ENCODE data around the gene GMDS.

The GMDS gene

DNA sequence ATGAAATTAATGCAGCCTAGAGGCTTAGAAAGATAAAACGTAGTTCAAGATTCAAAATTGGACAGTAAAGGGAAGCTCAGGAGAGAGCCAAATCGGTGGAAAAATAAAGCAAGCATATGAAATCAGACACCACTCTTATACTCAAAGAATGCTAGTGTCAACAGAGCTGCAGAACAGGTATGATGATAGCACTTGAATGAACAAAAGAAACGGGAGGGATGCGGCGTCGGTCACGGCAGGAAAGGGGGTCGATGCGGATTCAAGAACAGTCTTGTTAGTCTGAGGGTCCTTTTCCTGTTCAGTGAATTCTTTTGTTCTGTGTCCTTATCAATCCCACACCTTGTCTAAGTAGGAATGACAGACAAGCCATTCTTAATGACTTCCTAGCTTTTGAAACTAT is 521.3 kb downstream of the GMDS start:
- peak; percentile 95 for DNase-seq

DNA sequence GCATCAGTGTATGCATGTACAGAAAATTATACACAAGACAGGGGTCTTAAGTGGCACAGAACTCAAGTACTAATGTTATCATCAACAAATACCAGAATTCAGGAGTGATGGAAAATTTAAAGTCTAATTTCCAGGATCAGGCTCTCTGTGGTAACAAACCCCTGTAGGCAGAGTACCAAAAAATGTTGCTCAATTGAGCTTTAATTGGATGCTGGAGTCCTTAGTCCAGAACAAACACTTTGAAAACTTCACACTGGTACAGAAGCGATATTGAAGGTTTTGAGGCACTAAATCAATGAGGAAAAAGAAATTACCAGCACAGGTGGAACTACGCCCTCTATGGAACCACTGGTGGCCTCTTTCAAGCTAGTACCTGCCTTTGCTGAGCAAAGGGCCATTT is 522.6 kb downstream of the GMDS start:
- DNase-seq = no peak

DNA sequence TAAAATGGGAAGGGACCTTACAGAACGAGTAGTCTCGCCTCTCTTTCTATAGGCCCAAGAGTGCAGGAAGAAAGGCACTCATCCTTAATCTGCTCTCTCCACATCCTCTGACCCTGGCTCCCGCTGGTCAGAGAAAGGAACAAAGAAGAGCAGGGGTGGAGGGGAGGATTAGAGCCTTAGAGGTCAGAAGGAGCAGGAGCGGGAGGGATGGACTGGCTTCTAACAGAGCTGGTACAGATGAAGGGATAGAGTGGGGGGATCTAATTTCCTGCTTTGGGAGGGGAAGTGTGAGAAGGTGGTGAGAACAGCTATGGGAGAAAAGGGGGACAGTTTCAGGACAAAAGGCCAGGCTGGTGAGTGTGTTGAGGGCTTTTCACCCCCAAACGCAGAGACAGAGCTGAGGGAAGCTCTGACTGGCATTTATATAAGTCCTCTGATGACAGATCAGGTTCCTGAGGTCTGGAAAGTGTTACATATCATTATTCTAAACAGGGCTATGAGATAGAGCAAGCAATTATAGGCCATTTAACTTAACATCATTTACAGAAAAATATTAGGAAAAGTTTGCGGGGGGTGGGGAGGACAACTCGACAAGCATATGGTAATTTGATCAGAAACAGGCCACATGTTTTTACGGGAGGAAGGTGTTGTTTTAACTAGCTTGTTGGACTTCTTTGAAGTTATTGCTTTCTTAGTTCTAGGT is 524.6 kb downstream of the GMDS start:
- DNase-seq = no peak

DNA sequence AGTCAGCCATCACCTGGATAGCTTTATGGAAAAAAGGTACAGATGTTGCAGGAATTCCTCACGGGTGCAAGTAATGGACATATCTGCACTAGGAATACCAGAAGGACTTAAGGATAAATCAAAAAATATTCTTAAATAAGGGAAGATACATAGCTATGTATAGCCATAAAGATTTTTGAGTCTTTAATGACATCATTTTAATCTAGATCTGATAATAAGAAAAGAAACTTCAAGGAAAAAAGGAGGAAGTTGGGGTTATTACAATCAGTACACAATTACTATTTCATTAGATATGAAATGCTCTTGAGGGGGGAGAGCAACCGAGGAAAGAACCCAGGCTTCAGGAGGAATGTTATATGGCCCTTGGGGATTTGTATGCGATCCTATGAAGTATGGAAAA is 525.5 kb downstream of the GMDS start:
- DNase-seq = no peak

DNA sequence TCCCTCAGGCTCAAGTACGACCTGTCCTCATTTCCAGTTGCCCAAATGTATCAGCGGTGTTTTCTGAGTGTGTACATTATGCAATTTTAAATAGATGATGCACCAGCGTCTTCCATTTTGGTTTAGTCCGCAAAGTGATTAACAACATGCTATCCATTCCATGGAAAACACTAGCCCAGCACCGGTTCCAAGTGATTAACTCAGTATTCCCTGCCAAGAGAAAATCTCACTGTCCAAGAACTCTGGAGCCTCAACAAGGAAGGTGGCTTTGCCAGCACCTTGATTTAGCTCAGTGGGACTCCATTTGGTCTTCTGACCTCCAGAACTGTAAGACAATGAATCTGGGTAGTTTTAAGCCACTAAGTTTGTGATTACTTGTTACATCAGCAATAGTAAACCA is 528.5 kb downstream of the GMDS start:
- DNase-seq = no peak

DNA sequence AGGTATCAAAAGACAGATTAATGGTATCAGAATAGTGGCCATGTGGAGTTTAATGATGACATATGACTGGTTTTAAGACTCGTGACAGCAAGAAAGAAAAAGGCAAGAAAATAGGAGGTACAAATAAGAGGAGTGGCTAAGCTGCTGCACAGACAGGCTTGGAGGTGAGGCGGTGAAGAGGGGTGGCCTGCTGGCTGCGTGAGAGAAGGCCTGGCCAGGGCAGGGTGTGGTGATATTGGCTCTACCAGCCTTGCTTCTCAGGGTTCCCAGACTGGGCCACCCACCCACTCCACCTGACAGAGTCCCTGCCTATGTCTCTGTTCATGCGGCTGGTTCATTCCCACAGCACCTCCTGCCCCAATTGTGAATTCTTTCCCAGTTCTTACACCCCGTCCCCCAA is 529.0 kb downstream of the GMDS start:
- DNase-seq = no peak

DNA sequence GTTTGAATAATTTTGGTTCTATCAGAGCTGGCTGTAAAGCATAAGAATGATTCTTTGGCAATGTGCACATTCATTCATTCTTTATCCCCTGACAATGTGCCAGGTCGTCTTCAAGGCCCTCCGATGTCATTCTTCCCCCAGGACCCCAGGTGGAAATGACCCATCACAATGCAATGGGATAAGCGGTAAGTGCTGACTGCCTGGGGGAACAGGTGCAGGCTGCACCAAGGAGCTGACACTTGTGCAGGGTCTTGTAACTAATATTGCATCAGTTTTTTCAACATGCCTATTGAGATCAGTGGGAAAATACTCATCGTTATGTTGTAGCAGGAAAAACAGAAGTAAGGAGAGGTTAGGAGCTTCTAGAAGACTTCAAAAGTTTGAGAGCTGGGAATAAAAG is 530.1 kb downstream of the GMDS start:
- DNase-seq = no peak

DNA sequence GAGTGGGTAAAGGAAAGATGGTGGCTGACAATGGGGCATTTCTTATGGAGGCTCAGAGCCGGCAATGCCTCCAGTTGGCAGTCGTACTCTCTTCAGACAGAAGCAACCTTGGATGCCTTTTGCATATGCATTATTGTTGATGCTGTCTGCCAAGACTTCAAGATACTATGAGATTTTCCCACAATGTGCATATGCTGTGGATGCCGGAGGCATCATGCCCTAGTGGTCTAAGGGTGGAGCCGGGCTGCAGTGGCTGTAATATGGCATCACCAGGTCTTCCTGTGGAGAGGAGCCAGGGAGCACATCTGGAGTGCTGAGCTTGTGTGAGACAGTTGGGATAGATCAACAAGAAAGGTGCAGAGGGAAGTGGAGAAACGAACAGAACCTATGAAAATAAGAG is 530.8 kb downstream of the GMDS start:
- DNase-seq = no peak

DNA sequence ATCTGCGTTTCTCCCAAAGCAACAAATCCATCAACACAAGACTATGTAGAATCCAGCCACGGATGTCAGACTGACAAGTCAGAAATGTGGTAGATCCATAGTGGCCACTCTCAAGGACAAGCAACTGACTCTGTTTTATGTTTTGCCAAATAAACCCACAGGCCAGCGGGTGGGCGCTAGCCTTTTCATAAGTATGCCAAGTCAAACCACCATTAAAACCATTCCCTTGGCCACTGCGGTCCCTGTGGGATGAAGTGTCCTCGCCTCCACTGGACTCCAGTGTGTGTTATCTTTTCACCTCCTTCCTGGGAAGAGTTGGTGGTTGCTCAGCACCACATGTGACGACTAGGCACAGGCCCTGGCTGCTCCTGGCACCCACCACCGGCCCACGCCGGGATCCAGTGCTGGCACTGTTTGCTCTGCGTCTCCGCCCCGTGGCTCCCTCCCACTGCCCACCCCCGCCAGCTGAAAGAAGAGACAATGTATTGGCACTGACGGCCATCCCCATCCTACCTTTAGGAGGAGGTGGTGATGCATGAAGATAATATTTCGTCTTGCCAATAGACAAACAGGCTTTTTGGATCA is 532.3 kb downstream of the GMDS start:
- no peak for DNase-seq

DNA sequence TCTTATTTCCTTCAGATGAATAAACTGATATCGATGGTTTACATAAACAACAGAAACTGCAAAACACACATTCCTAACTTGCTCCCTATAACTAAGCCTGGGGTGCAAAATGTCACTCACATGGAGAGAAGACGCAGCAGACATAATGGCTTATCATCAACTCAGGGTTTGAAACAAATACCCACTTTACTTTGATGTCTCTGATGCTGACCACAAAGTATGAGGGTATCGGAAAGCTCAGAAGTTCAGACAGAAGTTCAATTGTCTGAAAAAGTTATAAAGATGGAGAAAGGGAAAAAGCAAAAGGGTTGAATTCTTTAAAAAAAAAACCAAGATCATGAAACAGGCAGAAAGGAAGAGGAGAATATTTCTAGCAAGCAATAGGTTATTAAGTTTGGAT is 533.0 kb downstream of the GMDS start:
- DNase-seq = no peak

DNA sequence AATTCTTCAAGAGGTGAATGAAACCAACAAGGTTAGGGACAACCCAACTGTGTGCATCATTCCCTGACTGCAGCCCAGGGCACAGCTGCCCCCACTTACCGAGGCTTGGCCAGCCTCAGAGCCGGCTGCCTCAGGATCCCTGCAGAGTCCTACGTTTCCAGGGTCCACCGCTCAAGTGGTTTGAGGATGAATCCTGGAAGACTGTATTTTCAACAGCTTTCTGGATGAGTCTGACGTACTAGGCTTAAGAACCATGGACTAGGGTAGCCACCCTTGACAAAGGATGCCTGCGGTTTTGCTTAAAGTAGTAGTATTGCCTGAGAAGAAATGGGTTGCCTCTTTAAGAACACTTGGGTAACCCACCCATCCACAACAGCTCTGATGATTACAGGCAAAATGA is 534.3 kb downstream of the GMDS start:
- DNase-seq = no peak

DNA sequence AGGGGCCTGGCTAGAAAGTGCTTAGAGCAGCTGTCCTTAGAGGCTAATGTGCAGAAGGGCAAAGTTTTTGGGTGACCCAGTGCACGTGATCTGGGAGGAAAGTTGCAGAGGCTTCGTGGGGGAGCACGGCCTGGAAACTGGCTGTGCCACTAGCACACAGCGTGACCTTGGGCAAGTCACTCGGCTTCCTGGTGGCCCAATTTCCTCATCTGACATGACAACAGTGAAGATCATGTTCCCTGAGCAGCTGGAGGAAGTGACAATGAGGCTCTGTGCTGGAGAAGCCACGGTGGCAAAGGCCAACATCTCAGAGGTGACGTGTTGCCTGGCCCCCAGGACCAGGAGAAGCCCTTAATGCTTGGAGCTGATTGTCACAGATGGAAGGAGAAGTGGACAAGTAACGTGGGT is 536.2 kb downstream of the GMDS start:
- DNase-seq = no peak

DNA sequence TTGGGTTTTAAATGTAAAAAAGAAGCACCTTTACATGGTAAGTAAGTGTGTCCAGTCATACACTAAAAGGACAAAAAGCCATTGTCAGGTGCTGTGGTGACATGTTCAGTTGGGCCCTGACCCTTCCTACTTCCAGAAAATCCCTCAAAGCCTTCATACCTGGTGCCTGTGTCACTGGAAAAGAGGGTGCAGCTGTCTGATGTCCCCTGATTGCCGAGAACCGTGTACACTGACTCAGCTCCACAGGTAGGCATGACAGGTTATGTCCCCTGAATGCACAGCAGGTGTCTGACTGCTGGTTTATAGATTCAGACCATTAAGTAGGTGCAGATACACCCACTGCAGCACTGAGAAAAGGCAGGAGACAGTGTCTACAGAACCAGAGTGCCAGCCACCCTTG is 536.6 kb downstream of the GMDS start:
- no peak for DNase-seq

DNA sequence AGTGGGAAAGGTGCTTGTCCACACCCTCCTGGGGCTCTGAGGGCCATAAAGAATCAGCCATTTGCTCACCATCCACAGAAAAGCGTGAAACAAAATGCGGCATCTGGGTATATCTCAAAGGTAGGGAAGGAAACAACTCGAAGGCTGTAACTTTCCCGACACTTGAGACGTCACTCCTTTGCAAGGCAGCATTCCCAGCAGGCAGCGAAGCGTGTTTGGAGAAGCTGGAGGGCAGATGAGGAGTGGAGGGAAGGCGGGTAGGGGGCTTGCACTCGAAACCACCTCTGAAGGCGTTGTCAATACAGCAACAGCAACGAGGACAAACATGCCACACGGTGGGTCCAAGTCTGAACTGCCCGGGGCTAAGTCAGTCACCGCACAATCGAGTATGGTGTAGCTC is 537.3 kb downstream of the GMDS start:
- no peak for DNase-seq

DNA sequence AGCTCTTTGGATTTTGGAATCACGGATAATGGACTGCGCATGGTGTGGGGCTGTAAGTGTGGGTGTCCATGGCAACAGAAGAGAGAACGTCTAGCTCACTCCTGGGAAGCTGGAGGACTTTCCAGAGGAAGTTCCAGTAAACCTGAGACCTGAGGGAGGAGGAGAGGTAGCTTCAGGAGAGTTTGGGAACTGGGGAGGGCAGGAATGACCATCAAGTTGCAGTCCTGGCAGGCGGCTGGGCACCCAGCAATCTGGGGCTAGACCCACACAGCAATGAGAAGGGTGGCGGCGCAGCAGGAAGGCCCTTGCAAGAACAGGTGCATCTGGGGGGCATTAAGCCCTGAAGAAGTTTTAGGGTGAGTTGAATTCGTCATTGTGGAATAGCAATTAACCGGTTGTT is 539.8 kb downstream of the GMDS start:
- DNase-seq = no peak

DNA sequence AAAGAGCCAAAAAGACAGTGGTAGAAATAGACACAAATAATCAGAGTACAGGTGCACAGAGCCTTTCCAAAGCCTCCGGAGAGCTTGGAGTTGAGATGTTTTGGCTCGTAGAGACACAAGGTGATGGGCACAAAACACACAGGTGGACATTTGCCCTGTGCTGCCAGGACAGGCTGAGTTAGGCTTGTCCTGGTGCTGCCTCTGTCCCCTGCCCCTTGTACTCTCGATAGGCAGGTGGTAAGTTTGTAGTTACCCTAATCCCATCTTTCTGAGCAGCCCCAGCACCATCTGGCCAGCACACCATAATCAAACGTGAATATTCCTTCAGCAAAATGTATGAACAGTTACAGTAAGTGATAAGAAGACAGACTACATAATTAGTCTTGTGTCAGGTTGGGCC is 540.2 kb downstream of the GMDS start:
- DNase-seq = no peak

DNA sequence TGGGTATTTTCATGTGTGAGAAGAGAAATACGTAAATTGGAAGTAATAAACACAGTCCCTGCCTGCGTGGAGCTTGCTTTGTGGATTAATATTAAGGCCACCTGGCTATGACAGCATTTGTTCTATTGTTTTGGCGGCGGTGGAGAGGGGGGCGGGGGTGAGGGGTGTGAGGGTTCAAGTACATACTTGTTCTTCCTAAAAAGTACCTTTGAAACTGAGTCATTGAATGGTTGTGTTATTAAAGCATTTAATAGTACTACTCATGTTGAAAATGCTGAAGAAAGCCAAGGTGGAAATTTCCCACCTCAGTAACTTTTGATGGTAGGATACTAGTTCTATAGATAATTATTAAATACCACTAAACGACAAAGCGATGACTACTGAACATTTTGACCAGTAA is 540.7 kb downstream of the GMDS start:
- DNase-seq = no peak

DNA sequence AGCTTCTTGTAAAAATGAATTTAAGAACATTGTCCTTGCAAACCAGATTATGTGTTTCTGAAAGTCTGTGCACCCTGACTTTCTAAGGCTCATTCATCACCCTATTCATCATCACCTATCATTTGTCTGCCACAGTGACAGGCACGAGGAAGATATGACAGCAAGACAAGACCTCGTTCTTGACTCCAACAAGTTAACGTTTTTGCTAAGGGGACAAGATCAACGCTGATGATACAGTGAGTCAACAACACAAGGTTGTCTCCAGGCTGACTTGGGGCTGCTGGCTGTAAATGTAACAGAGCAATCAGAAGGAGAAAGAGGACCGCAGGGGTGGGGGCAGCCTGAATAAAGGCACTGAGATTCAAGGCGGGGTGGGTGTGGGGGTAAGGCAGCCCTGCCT is 541.5 kb downstream of the GMDS start:
- no peak for DNase-seq

DNA sequence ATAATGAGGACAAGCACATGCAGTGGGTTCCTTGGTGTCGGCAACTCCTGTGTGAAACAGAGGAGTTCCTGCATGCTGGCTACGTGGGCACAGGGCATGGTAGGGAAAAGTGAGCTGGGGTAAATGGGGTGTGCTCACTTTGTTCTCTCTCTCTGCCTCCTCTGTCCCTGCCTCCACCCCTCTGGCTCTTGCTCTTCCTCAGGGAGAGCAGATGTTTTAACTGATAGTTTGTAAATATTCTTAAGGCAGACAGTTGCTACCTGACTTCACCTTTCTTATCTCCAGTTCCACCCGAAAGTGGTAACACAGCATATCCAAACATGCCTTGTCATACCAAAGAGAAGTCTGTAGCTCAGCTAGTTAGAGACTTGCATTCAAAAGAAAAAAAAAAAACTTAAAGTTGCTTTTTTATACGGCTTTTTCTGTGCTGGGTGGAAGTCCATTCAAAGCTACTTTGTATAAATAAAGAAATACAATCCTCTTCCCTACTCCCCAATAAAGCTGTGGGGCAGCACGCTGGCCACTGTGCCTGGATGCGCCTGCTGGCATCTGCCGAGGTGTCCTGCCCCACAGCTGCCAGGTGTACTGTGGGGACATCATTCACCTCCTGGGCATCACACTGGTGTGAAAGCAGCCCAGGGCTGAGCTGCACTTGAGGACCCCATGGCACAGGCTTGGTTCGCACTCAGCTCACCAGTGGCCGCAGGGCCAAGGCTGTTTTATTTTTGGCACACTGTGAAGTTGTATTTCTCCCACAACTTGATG is 542.1 kb downstream of the GMDS start:
- DNase-seq = no peak

DNA sequence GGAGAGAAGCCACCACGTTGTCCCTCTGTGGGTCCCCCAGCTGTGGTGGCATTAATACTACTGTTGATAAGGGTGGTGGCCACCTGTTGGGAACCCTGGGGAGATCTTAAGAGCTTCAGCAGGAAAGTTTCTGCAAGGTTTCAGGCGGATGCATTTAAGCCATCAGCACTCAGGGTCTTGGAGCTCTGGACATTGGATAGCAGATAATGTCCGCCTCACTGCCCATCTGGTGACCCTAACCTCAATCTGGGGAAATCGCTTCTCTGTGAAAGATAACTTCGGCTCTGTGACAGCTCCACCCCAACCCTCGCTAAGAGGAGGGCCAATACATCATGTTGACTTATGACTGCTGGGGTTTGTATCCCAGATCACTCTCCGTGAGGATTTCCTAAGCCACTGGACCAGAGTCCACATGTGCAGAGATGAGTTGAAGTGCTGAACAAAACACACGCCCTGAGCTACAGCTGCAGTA is 542.8 kb downstream of the GMDS start:
- DNase-seq = no peak

DNA sequence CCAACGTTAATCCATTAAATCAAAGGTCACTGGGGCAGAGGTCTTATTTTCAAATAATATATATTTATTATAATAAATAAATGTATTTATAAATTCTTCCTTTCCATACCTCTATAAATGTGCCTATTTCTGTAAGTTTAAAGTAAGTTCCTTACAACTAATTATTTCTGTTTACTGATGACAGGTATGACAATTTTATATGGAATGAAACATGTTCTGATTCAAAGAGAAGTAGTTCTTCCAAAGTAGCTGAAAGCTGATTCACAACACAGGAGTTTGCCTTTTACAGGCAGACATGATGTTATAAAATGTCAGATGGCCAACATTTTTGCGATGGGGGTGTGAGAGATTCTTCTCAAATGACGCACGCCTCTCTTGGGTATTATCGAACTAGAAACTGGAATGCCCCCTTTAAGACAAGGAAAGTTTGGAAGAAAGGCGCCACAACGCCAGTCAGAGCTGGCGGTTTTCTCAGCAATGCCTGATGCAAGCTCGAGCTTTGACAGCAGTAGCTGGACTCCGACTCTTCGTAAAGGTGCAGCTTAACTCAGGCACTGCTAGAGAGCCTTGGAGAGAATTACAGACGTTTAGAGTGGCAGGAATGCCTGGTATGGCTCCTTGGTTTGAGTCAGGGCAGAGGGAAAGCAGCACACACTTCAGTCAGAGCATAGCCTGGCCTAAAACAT is 543.6 kb downstream of the GMDS start:
- DNase-seq = no peak

DNA sequence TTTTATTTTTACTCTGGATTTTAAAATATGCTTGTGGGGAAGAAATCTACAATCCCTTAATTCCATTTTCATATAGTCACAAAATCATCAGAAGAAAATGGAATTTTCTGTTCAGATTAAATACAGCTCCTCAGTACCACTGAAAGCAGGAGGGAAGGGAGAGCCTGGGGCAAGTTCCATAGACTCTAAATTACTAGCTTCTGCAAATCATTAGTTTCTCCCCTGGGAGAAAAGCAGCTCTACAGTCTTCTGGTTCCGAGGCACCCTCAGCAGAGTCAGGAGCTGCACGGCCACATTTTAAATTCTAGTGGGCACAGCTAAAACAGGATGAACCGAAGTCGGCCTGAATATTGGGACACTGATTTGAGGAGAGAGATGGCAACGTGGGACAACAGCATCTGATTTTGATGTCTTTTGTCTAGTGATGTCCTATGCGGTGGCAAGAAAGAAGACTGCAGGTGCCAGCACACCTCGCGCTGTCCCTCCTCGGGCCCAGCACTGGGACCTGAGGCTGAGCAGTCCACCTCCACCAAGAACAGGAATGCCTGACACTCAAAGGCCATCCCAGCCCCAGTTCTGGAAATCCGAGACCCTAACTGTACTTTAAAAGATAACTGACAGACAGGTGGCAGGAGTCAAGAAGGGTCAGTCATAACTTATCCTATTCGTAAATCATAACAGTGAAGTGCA is 545.0 kb downstream of the GMDS start:
- DNase-seq = no peak

DNA sequence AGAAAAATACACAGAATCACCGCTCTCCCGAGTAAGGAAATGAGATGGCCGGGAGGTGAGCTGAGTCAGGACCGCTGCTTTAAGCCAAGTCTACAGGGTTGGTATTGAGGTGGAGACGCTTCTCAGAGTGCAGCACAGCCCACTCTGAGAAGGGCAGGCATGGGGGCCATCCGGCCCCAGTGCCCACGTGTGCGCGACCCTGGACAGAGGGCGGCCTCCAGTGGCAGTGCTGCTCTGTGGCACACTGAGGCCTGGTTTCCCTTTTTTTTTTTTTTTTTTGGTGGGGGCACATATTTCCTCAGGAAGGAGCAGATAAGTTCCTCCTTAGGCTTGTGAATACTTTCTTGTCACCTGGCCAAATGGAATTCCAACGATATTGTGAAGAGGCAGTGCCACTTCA is 546.9 kb downstream of the GMDS start:
- DNase-seq = no peak
